RKO (cell line): ENCODE data around the gene ZNF865.
A peak's percentile ranks its signal among the peaks of the same experiment; 100 is the strongest.

ENCODE experiments used
- DNase-seq: peaks from one replicate; pipeline ENCODE4 v3.0.0-alpha.2; 2016; ENCODE audit warnings: low spot score

ZNF865 gene

GRCh38 chr19:55644842-55645511 lies 39.5 kb downstream of the ZNF865 start:
- peak; percentile 47 for DNase-seq

DNA sequence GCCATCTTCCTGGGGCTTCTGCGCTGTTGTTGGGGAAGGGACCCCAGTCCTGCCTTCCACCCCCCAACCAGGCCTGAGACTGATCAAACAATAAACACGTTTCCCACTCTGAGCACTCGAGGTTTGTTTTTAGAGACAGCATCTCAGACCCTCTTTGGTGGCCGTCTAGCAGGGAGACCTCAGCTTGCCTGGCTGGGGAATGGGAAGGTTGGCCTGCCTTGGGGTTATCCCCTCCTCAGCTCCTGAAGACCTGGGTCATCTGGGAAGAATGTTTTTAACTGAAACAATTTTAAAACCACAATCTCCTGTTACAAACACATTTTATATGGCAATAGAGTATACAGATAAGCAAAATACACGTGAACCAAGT lies 40.0 kb downstream of the ZNF865 start:
- no peak for DNase-seq

- peak; percentile 34 for DNase-seq
Measured at GRCh38 chr19:55646889-55647731, 41.7 kb downstream of the ZNF865 start.

- no peak for DNase-seq
Measured at GRCh38 chr19:55647732-55648584, 42.5 kb downstream of the ZNF865 start, which contains the start of gene CCDC106. Gene CCDC106, plus strand, starts transcription at chr19:55648212. Its CDS starts 835 bp downstream, at chr19:55649047.

DNA sequence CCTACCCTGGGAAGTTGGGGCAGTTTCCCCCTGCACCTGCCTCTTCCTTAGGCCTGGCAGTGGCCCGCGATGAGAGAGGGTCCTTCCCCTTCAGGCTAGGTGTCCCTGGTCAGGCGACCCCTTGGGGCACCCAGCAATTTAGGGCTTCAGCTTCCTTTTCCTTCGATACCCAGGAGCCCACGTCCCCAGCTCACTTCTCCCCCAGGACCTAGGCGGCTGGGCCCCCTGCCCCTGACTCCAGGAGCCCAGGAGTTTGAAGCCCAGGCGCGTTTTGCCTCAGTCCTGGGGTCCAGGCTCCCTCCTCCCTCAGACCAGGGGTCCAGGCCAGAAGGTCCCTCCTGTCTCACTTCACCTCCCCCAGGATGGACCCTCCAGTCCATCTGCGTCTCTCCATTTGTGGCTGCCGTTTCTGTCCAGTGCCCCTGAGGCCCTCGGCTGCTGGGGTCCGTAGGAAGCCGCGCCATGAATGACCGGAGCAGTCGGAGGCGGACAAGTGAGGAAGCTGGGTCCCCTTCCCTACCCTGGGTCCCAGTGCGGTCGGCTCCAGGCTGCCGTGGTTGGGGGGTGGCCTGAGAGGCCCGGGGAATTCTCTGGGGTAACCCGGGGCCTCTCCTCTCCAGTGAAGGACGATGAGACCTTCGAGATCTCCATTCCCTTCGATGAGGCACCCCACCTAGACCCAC lies 43.3 kb downstream of the ZNF865 start:
- no peak for DNase-seq

GRCh38 chr19:55649268-55650125 lies 44.0 kb downstream of the ZNF865 start:
- no peak for DNase-seq

GRCh38 chr19:55650126-55650557 lies 44.7 kb downstream of the ZNF865 start:
- no peak for DNase-seq

DNA sequence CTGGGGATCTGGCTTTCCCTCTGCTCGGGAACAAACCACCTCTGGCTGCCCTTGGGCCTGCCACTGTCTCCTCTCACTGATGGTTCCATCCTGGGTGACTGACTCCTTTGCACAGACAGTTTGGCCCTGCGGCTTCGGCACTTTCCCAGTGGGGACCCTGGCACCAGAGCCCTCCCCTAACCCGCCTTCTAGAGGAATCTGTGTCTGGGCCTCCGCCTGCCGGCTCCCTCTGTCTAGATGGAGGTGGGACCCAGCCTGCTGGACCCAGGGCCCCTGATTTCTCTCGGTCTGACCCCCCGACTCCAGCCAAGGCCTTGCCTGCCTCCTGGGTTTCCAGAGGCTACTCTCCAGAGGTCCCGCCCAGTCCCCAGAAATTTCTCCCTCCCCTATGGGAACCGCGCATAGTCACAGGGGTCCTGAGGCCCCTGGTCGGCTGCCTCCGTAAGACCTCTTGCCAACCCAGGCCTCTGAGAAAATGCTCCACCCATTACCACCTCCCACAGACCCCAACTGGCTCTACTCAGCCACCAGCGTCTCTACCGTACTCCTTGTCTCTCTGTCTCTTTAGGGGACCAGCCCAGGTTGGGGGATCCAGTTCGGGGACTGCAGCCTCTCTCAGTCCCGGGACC lies 45.3 kb downstream of the ZNF865 start:
- DNase-seq, result no peak

DNA sequence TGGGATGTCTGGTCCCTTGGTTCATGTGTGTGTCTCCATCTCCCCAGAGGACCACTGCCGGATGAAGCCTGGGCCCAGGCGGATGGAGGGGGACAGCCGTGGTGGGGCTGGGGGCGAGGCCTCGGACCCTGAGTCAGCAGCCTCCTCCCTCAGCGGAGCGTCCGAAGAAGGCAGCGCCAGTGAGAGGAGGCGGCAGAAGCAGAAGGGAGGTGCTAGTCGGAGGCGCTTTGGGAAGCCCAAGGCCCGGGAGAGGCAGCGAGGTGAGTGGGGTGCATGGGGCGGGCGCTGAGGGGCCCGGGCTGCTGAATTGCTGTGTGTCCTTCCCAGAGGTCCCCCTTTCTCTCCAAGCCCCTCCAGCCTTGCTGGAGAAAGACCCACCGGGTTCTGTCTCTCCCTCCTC lies 45.8 kb downstream of the ZNF865 start:
- DNase-seq, result no peak

DNA sequence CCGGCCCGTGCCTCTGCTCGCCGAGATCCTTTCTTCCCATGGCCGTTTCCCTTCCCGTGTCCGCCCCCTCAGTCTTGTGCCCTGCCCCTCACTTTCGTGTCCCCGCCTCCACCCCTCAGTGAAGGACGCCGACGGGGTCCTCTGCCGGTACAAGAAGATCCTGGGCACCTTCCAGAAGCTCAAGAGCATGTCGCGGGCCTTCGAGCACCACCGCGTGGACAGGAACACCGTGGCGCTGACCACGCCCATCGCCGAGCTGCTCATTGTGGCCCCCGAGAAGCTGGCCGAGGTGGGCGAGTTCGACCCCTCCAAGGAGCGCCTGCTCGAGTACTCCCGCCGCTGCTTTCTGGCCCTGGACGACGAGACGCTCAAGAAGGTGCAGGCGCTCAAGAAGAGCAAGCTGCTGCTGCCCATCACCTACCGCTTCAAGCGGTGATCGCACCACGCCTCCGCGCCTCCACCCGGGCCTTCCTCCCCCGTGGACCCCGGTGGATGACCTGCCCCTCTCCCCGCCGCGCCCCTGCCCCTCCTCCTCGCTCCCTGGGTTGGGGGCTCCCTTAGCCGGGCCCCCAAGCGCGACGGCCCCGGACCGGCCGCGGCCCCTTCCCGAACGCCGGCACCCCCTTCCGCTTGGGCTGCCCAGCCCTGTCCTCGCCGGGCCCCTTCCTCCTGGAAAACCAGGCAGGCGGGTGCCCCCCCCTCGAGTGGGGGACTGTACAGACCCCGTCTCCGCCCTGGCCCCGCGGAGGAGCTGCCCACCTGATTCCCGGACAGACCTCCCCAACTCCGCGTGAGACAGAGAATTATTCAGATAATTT lies 47.1 kb downstream of the ZNF865 start:
- DNase-seq, result no peak

DNA sequence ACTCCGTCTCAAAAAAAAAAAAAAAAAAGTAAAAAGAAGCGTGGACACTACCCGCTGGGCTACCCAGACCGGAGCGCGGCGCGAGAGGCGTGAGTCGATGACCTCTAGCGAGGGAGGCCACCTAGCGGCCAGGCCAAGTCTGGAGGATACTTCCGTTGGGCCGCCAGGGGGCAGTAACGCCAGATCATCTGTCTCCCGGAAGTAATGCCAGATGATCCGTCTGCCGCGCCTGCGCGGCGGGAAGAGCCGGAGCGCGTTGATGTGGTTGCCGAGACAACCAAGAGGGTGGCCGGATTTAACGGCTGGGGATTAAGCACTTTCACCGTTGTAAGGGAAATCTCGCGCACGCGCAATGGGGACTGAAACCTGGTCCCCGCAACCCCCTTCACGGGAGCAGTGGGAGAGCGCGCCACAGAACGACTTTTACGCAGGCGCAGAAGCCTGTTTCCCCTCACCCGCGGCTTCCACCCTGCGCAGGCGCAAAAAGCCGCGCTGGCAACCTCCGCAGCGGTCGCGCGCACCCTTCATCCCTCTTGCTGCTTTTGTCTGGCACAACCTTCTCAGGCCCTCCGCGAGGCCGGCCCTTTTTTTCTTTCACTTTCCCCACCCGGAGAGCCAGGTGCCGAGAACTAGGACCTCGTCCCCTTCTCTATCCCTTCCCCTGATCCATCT lies 48.3 kb downstream of the ZNF865 start:
- peak; percentile 98 for DNase-seq

DNA sequence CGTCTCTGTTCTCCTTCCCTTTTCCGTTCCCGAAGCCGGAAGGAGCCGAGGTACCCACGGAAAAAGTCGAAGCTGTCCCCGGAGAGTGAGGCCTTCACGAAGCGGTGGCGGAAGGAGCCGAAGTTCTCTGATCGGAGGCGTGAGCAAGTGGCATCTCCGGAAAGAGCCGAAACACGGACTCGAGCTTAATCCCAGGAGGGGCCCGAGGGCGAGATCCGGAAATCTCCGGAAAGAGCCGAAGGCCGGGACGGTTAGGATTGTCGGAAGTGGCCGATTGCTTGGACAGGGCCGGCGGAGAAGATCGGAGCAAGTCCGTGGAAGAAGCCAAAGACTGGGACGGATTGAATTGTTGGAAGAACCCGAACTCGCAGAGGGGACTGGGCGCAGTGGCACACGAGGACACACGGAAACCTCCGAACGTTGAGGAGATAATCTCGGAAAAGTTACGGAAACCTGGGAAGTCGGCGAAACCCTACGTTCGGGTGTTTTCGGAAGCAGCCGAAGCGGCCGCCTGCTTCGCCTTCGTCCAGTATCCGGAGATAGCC lies 48.9 kb downstream of the ZNF865 start:
- DNase-seq, result peak; percentile 99

GRCh38 chr19:55654868-55655647 lies 49.6 kb downstream of the ZNF865 start, which contains the start of gene U2AF2:
Gene U2AF2, plus strand, starts transcription at chr19:55655035. Its CDS starts 70 bp downstream, at chr19:55655105.
- peak; percentile 94 for DNase-seq

DNA sequence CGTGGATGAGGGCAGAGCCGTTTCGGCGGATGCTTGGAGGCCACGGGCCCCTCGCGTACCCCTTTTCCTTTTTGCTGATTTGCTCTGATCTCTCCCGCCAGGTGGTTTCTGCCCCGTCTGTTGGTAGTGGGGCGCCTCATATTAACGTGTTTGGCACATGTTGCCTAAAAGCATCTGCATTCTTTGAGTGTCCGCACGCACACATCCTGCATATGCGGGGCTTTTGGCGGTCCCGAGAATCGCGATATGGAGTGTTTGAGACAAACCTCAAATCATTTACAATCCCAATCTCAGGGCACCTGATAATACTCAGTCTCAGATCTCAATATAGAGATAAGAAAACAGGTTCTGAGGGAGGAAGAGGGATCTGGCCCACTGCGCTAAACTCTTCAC lies 50.2 kb downstream of the ZNF865 start:
- DNase-seq, result no peak

DNA sequence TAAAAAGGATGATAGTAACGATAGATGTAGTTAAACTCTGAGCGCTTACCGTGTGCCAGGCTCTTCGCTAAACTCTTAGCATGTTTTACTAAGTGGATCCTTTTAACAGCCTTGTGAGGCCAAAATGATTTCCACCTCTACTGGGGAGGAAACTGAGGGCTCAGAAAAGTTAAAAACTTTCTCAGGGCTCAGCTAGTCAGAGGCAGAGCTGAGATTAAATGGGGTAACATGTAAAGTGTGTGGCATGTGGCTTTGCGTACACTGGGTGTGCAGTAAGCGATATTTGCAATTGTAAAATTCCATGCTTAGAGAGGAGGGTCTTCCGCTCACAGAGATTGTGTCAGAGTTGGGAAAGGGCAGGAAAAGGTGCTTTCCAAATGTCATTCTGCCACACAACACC lies 51.1 kb downstream of the ZNF865 start:
- no peak for DNase-seq

DNA sequence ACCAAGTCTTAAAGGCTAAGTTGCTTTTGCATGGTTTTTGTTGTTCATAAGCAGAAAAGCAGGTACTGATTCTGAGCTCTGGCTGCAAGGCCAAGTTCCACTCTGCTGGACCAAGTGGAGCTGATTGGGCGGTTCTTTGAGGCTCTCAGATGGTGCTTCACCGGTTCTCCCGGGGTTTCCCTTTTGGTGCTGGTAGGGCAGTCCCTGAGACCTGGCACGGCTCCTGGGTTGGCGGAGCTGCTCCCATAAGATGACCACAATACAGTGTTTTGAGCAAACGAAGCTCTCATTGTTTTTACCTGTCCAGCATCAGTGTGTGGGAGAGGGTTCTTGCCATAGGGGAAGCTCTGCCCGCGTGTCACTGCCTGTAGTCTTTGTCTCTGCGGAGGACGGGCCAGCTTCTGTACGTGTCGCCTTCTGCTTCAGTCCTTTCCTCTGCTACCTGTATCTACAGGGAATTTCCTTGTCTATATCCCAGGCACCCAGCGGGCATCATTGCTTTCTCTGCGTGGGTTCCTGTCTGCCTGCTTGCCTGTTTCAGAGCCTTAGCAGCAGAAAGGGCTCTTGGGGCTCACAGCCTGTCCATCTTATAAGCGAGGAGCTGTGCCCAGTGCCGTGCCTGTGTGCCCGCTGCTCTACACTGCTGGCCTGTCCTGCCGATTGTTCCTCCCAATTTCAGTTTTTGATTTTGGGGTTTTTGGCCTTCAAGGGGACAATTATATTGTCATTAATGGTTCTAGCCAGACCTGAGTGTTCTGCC lies 51.7 kb downstream of the ZNF865 start:
- peak; percentile 39 for DNase-seq
